Measurements from ENCODE around the gene SAP130. TPM values are rescaled to one million over a fixed set of nuclear protein-coding genes. Genes with fewer than 3 reads are reported as not detected.

The SAP130 gene
- total RNA-seq, 1 donor from 2014 or later, result 19.8 TPM

DNA sequence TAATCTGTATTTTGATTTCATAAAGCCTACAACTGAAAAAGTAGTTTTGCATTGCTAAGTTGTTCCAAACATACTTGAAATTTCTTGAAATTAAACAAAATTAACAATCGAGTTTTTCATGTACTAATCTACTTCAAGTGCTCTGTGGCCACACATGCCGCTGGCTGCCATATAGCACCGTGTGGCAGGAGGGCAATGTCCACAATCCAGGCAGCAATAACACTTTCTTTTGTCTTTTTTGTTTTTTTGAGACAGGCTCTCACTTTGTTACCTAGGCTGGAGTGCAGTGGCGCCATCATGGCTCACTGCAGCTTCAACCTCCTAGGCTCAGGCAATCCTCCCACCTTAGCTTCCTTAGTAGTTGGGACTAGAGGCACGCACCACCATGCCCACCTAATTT is 36.1 kb downstream of the SAP130 start:
- H3K4me1 Mint-ChIP-seq, result no peaks in the 10 kb centered on the region
- no peak overlapping the region for H3K27ac ChIP-seq
- H3K27ac Mint-ChIP-seq, result no peak overlapping the region
- no peaks in the 10 kb centered on the region for H3K9me3 ChIP-seq (ENCODE audit: low read depth)
- no peak for TF ChIP-seq EZH2 (IDR thresholded peaks at IDR 0.05)
- no peak for TF ChIP-seq EZH2phosphoT487 (IDR thresholded peaks at IDR 0.05)
- TF ChIP-seq, protein P1, sequence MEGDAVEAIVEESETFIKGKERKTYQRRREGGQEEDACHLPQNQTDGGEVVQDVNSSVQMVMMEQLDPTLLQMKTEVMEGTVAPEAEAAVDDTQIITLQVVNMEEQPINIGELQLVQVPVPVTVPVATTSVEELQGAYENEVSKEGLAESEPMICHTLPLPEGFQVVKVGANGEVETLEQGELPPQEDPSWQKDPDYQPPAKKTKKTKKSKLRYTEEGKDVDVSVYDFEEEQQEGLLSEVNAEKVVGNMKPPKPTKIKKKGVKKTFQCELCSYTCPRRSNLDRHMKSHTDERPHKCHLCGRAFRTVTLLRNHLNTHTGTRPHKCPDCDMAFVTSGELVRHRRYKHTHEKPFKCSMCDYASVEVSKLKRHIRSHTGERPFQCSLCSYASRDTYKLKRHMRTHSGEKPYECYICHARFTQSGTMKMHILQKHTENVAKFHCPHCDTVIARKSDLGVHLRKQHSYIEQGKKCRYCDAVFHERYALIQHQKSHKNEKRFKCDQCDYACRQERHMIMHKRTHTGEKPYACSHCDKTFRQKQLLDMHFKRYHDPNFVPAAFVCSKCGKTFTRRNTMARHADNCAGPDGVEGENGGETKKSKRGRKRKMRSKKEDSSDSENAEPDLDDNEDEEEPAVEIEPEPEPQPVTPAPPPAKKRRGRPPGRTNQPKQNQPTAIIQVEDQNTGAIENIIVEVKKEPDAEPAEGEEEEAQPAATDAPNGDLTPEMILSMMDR (IDR thresholded peaks at IDR 0.05), result no peak
- no peak overlapping the region for H2AFZ ChIP-seq (replicated peaks)
- H4K20me1 ChIP-seq (ENCODE audit: low read depth), result peaks cover 11% of the 10 kb centered on the region
- H3K79me2 ChIP-seq (ENCODE audit: low read depth), result no peaks in the 10 kb centered on the region
- no peak overlapping the region for H3K4me2 ChIP-seq
- H3K27me3 Mint-ChIP-seq (ENCODE audit: insufficient read depth, low read depth), result peaks cover 2% of the 10 kb centered on the region
- DNase-seq (ENCODE audit: low spot score), result no peak
- H3K9ac ChIP-seq, result no peak overlapping the region
- peaks cover 38% of the 10 kb centered on the region for H3K36me3 ChIP-seq
- no peaks in the 10 kb centered on the region for H3K4me1 ChIP-seq
- H3K36me3 Mint-ChIP-seq, result peaks cover 33% of the 10 kb centered on the region
- H3F3A ChIP-seq (ENCODE audit: low read depth), result no peaks in the 10 kb centered on the region
- no peak overlapping the region for H3K4me3 Mint-ChIP-seq
- no peaks in the 10 kb centered on the region for H3K27me3 ChIP-seq
- H3K9me3 Mint-ChIP-seq, result no peaks in the 10 kb centered on the region
- no peak overlapping the region for H3K4me3 ChIP-seq

DNA sequence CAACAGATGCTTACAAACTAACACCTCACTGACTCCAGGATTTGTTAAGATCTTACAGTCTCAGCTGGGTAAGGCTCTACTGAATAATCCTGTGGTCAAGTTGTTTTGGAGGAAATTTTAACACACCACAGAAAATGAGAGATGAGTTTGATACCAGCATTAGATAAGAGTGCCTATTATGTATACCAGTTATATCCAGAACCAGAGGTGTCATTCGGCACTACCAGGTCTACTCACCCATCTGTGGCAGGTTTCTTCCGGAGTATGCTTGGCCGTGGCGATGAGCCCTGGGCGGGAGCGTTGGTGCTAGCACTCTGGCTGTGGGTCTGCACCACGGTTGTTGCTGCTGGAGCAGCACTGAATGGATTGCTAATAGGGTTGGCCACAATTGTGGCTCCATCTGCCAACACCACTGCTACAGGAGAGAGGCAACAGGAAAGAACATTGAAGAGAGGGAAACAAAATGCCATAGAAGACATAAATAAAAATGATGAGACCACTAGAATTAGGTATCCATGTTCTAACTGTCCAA is 41.2 kb downstream of the SAP130 start:
- Mint-ChIP-seq H3K4me1 (no peaks in the 10 kb centered on the region), H3K9me3 (no peaks in the 10 kb centered on the region), H3K27me3 (ENCODE audit: insufficient read depth, low read depth) (peaks cover 5% of the 10 kb centered on the region), H3K4me3 (no peak overlapping the region), H3K27ac (no peak overlapping the region), H3K36me3 (peaks cover 27% of the 10 kb centered on the region)
- Histone ChIP-seq H3F3A (ENCODE audit: low read depth) (no peaks in the 10 kb centered on the region), H3K27ac (no peak overlapping the region), H4K20me1 (ENCODE audit: low read depth) (peaks cover 12% of the 10 kb centered on the region), H3K9ac (no peak overlapping the region), H2AFZ (replicated peaks) (no peak overlapping the region), H3K79me2 (ENCODE audit: low read depth) (no peaks in the 10 kb centered on the region), H3K4me2 (no peak overlapping the region), H3K4me3 (no peak overlapping the region), H3K4me1 (no peaks in the 10 kb centered on the region), H3K36me3 (peaks cover 22% of the 10 kb centered on the region), H3K27me3 (no peaks in the 10 kb centered on the region), H3K9me3 (ENCODE audit: low read depth) (no peaks in the 10 kb centered on the region)
- no peak for DNase-seq (ENCODE audit: low spot score)
- TF ChIP-seq, protein P1 (IDR thresholded peaks at IDR 0.05), result no peak
- TF ChIP-seq EZH2phosphoT487 (IDR thresholded peaks at IDR 0.05) (no peak), EZH2 (IDR thresholded peaks at IDR 0.05) (no peak)

DNA sequence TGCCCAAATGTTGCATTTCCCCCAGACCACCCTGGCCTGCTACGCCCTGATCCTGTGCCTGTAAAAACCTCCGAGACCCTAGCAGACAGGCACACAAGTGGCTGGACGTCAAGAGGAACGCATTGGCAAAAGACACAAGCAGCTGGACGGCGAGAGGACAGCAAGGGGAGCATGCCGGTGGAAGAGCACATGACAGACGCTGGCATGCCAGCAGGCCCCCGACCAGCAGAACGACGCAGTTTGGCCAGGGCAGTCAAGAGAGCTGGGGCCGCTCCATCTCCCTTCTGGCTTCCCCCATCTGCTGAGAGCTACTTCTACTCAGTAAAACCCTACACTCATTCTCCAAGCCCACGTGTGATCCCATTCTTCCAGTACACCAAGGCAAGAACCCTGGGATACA is 42.1 kb downstream of the SAP130 start:
- TF ChIP-seq, protein P1 (IDR thresholded peaks at IDR 0.05), result no peak
- TF ChIP-seq EZH2phosphoT487 (IDR thresholded peaks at IDR 0.05) (no peak), EZH2 (IDR thresholded peaks at IDR 0.05) (no peak)
- H3K27me3 Mint-ChIP-seq (ENCODE audit: insufficient read depth, low read depth), result peaks cover 5% of the 10 kb centered on the region
- peaks cover 26% of the 10 kb centered on the region for H3K36me3 Mint-ChIP-seq
- Histone ChIP-seq H3K4me3 (no peak overlapping the region), H3F3A (ENCODE audit: low read depth) (no peaks in the 10 kb centered on the region), H3K9ac (no peak overlapping the region), H3K27me3 (no peaks in the 10 kb centered on the region), H2AFZ (replicated peaks) (no peak overlapping the region), H3K27ac (no peak overlapping the region), H3K36me3 (peaks cover 22% of the 10 kb centered on the region), H3K9me3 (ENCODE audit: low read depth) (no peaks in the 10 kb centered on the region), H3K4me1 (no peaks in the 10 kb centered on the region), H4K20me1 (ENCODE audit: low read depth) (peaks cover 8% of the 10 kb centered on the region), H3K4me2 (no peak overlapping the region), H3K79me2 (ENCODE audit: low read depth) (no peaks in the 10 kb centered on the region)
- no peak overlapping the region for H3K4me3 Mint-ChIP-seq
- H3K9me3 Mint-ChIP-seq, result no peaks in the 10 kb centered on the region
- H3K4me1 Mint-ChIP-seq, result no peaks in the 10 kb centered on the region
- H3K27ac Mint-ChIP-seq, result no peak overlapping the region
- no peak for DNase-seq (ENCODE audit: low spot score)
